K562 (cell line): ENCODE measurements around the gene PADI1. TPM values are rescaled to one million over a fixed set of nuclear protein-coding genes. Genes with fewer than 3 reads are reported as not detected.

Experiments
- ATAC-seq: fragments of 200-7000 bp; cut with Tn5 transposase; 3 replicates; pipeline ENCODE4 v1.9.1; 2020; ENCODE audit warnings: moderate library complexity
- BruUV-seq: library from RNA; stranded (reverse); fragments of 400-500 nt; replicated peaks from 2 replicates; lab custom pipeline; 2021; lab: Mats Ljungman, UMichigan
- CTCF ChIA-PET: fragments of 300-600 bp; formaldehyde crosslinking; extraction: SDS; loops from one replicate; lab custom pipeline; 2021; ENCODE audit warnings: low intra/inter-chr PET ratio; lab: Yijun Ruan, JAX
- POLR2A ChIA-PET: fragments of 300-600, 350-650 bp; sonication (Branson Sonifier 250); formaldehyde crosslinking; extraction: SDS; loops from one replicate; lab custom pipeline; 2021; ENCODE audit warnings: antibody characterized with exemption, inconsistent platforms; lab: Yijun Ruan, JAX
- DNase-seq, 4 experiments: peaks; one replicate each; pipeline versions ENCODE4 v3.0.0 to v3.0.0-alpha.2; 2011 to 2018; ENCODE audit warnings: low spot score in 3 of 4, mixed read lengths in 3 of 4; ENCODE audit errors: extremely low read depth in 1 of 4
- FAIRE-seq: peaks from 2 replicates; lab custom pipeline; 2011; peaks lifted over from hg19 to GRCh38; lab: Jason Lieb, UNC
- H2AFZ ChIP-seq: 2 replicates; pipeline ENCODE4 v1.6.0; 2011; ENCODE audit warnings: low read depth, low read length, control low read depth, inconsistent platforms
- H3K27ac ChIP-seq: fragments of 200-600 bp; 3 replicates; pipeline ENCODE4 v1.8.0; 2011; ENCODE audit warnings: low read depth, mild to moderate bottlenecking, control low read depth, inconsistent platforms, low read length, moderate library complexity, mixed read lengths; ENCODE audit errors: extremely low read depth
- H3K27me3 ChIP-seq, 2 experiments: fragments of 300-600 bp in 1 of 2; 2 replicates in 1 of 2; 3 replicates in 1 of 2; pipeline versions ENCODE4 v1.6.0 to v1.8.0; 2011; ENCODE audit warnings: inconsistent platforms in 2 of 2, low read length in 2 of 2, mild to moderate bottlenecking in 1 of 2, mixed read lengths in 1 of 2, moderate library complexity in 1 of 2; ENCODE audit not compliant: control insufficient read depth in 2 of 2, insufficient read depth in 2 of 2
- H3K36me3 ChIP-seq: fragments of 300-600 bp; 3 replicates; pipeline ENCODE4 v1.8.0; 2011; ENCODE audit warnings: mild to moderate bottlenecking, low read length, inconsistent platforms; ENCODE audit not compliant: control insufficient read depth, insufficient read depth
- H3K4me1 ChIP-seq, 2 experiments: fragments of 200-600 bp in 1 of 2; replicated peaks in 1 of 2; 2 replicates in 1 of 2; 3 replicates in 1 of 2; pipeline versions ENCODE4 v1.5.1 to v1.8.0; 2011; ENCODE audit warnings: inconsistent platforms in 2 of 2, low read length in 2 of 2, mild to moderate bottlenecking in 1 of 2, mixed read lengths in 1 of 2, moderate library complexity in 1 of 2; ENCODE audit not compliant: control insufficient read depth in 2 of 2, insufficient read depth in 2 of 2
- H3K4me2 ChIP-seq: 2 replicates; pipeline ENCODE4 v1.6.1; 2011; ENCODE audit warnings: low read length, control low read depth, inconsistent platforms, mixed read lengths; ENCODE audit not compliant: insufficient read depth
- H3K4me3 ChIP-seq: fragments of 200-600 bp; sonication (generic), shearing (Covaris generic); 2 replicates; pipeline ENCODE4 v1.5.1; 2016; ENCODE audit warnings: control low read depth, inconsistent platforms
- H3K79me2 ChIP-seq: fragments of 200-600 bp; 3 replicates; pipeline ENCODE4 v1.8.0; 2011; ENCODE audit warnings: low read length, inconsistent platforms; ENCODE audit not compliant: control insufficient read depth, insufficient read depth
- H3K9ac ChIP-seq, 2 experiments: 2 replicates each; pipeline versions ENCODE4 v1.6.0 to v1.6.1; 2011; ENCODE audit warnings: low read depth in 2 of 2, low read length in 2 of 2, control low read depth in 1 of 2, inconsistent platforms in 1 of 2, mild to moderate bottlenecking in 1 of 2, mixed read lengths in 1 of 2; ENCODE audit not compliant: insufficient read depth in 1 of 2
- H3K9me1 ChIP-seq: one replicate; pipeline ENCODE4 v1.6.0; 2011; ENCODE audit warnings: inconsistent platforms, mild to moderate bottlenecking, low read length, moderate library complexity; ENCODE audit not compliant: control insufficient read depth, insufficient read depth
- H3K9me3 ChIP-seq: replicated peaks from 2 replicates; pipeline ENCODE4 v1.5.1; 2011; ENCODE audit warnings: low read depth, low read length, inconsistent platforms; ENCODE audit not compliant: control insufficient read depth, insufficient read depth
- H4K20me1 ChIP-seq: replicated peaks from 2 replicates; pipeline ENCODE4 v1.6.1; 2011; ENCODE audit warnings: low read length, inconsistent platforms, mixed read lengths; ENCODE audit not compliant: control insufficient read depth, insufficient read depth
- CXXC5 ChIP-seq: fragments of 250-450 bp; sonication (Bioruptor Pico); IDR thresholded peaks from 2 replicates; pipeline ENCODE4 v1.8.0; 2022; ENCODE audit warnings: inconsistent platforms, mild to moderate bottlenecking, moderate library complexity
- ERF ChIP-seq: fragments of 450-650 bp; formaldehyde crosslinking; IDR thresholded peaks from 2 replicates; pipeline ENCODE4 v1.4.0; 2020; ENCODE audit warnings: mild to moderate bottlenecking, mixed read lengths
- MTA1 ChIP-seq: fragments of 450-650 bp; IDR thresholded peaks from 2 replicates; pipeline ENCODE4 v1.6.1; 2017; ENCODE audit warnings: borderline replicate concordance
- RAD21 ChIP-seq, 2 experiments: fragments of 250-450 bp in 1 of 2; fragments of 450-650 bp in 1 of 2; sonication (Bioruptor Pico) in 1 of 2; formaldehyde crosslinking in 1 of 2; IDR thresholded peaks in 1 of 2; conservative IDR thresholded peaks in 1 of 2; 2 replicates each; pipeline versions ENCODE4 v1.4.0 to v1.8.0; 2020 to 2022; ENCODE audit warnings: mild to moderate bottlenecking in 2 of 2, moderate library complexity in 1 of 2
- THRAP3 ChIP-seq: fragments of 450-650 bp; IDR thresholded peaks from 2 replicates; pipeline ENCODE4 v1.6.1; 2016; ENCODE audit warnings: mild to moderate bottlenecking, inconsistent platforms, borderline replicate concordance
- ZNF232 ChIP-seq: sonication (generic); formaldehyde crosslinking; IDR thresholded peaks from 2 replicates; pipeline ENCODE4 v1.8.0; 2022; ENCODE audit warnings: mild to moderate bottlenecking, missing genetic modification reagents
- ZNF24 ChIP-seq: fragments of 450-650 bp; IDR thresholded peaks from 2 replicates; pipeline ENCODE4 v1.6.1; 2016
- WGBS: fragments of 100-300 bp; shearing (Covaris generic); methylation state at CpG from one replicate; pipeline ENCODE4 v1.1.6; 2016; ENCODE audit warnings: low coverage, mixed read lengths; ENCODE audit not compliant: insufficient coverage; ENCODE audit errors: missing lambda C conversion rate; 5-methylcytosine and 5-hydroxymethylcytosine counted together
- in situ Hi-C: fragments of 300-500 bp; cut with MboI; formaldehyde crosslinking; loops from 4 replicates; pipeline ENCODE4 v1.15.0; 2018; ENCODE audit warnings: inconsistent platforms, mixed read lengths
- intact Hi-C: fragments of 100-400 bp; cut with micrococcal nuclease; formaldehyde crosslinking; loops from 2 replicates; pipeline ENCODE4 v1.14.2; 2022
- polyA plus RNA-seq, 8 experiments: library from polyadenylated mRNA; depleted of rRNA in 4 of 8; stranded (reverse) in 5 of 8; unstranded in 3 of 8; fragments of >200 nt; fragmentation: Nextera tagmentation in 2 of 8; fragmentation: Illumina TruSeq in 1 of 8; extraction: Ambion mirVana in 2 of 8; extraction: Trizol in 1 of 8; gene quantifications; 2 replicates each; pipeline versions ENCODE4 v1.2.1 to v1.2.3, GENCODE V29; 2011 to 2014; ENCODE audit warnings: inconsistent platforms in 1 of 8, missing spikeins in 1 of 8
- total RNA-seq, 7 experiments: library from RNA; depleted of rRNA in 6 of 7; stranded (reverse); fragments of >200 nt in 6 of 7; fragmentation: Illumina TruSeq in 2 of 7; extraction: Trizol in 2 of 7; gene quantifications; 2 replicates each; pipeline versions ENCODE4 v1.2.1 to v1.2.3, GENCODE V29; 2011 to 2021; ENCODE audit warnings: low replicate concordance in 1 of 7
- TF ChIP-seq, protein P1 (sequence below): IDR thresholded peaks from 2 replicates; pipeline ENCODE4 v1.6.1; 2011; ENCODE audit warnings: borderline replicate concordance, low read depth, mild to moderate bottlenecking, moderate library complexity, low read length; ENCODE audit not compliant: insufficient read depth, poor library complexity, severe bottlenecking
- TF ChIP-seq, protein P2 (sequence below), 3 experiments: IDR thresholded peaks in 2 of 3; conservative IDR thresholded peaks in 1 of 3; 2 replicates each; pipeline ENCODE4 v1.5.1; 2011 to 2012; ENCODE audit warnings: low read length in 3 of 3, mild to moderate bottlenecking in 3 of 3, control low read depth in 2 of 3, improper control_type of control experiment in 1 of 3, inconsistent platforms in 1 of 3, low read depth in 1 of 3, mixed read lengths in 1 of 3, moderate library complexity in 1 of 3; ENCODE audit not compliant: insufficient read depth in 2 of 3

PADI1 gene
- total and polyA plus RNA-seq, 9 of the 15 experiments (the other 6 are each of a cell fraction or from before 2014, with no cell fraction given), result not detected

- TF ChIP-seq ERF (CRISPR knock-in tag) (no peak), ZNF24 (no peak), ZNF232 (CRISPR knock-in tag) (no peak)
Observed at GRCh38 chr1:17258758-17259130, 53.8 kb downstream of the PADI1 start (continued).

- in situ Hi-C loops, result no loop called here
- H3K27me3 ChIP-seq, result peaks cover 9 to 60% of the 10 kb centered on the region in 2 experiments; a peak in 4 of 5 replicates
- ATAC-seq, result peak; percentile 88
- peak; percentile 32 to 53 (median 42) for DNase-seq
- CTCF ChIA-PET, result no interaction called here
- BruUV-seq, result no TSS peak
- intact Hi-C loops, result no loop called here
- H4K20me1 ChIP-seq, result peaks cover 9% of the 10 kb centered on the region
- H3K79me2 ChIP-seq, result no peaks in the 10 kb centered on the region
- WGBS, result 3% methylated on average over 24 of the region's 24 CpGs
- H3K27ac ChIP-seq, result no peak overlapping the region
- no peaks in the 10 kb centered on the region for H3K4me1 ChIP-seq
- no peaks in the 10 kb centered on the region for H3K36me3 ChIP-seq
- FAIRE-seq, result no peak
- H3K9ac ChIP-seq, result no peak overlapping the region
- H3K9me1 ChIP-seq, result no peaks in the 10 kb centered on the region
- H3K4me3 ChIP-seq, result no peak overlapping the region
- no peaks in the 10 kb centered on the region for H3K9me3 ChIP-seq
- no peak overlapping the region for H3K4me2 ChIP-seq
- POLR2A ChIA-PET, result interaction anchor here (1.2 to 1.4 kb wide), 2 partner anchors 9 to 12 kb away, joined by 4 to 6 read pairs; no protein-coding TSS in a partner anchor
- TF ChIP-seq CXXC5 (no peak), MTA1 (no peak), RAD21 (CRISPR knock-in tag; conservative IDR thresholded peaks at IDR 0.05 in 1 of 2, IDR thresholded peaks at IDR 0.05 in 1 of 2) (peak in 1 of 2 experiments; percentile 39; a peak in 2 of 4 replicates), THRAP3 (no peak)
- TF ChIP-seq, protein P1, sequence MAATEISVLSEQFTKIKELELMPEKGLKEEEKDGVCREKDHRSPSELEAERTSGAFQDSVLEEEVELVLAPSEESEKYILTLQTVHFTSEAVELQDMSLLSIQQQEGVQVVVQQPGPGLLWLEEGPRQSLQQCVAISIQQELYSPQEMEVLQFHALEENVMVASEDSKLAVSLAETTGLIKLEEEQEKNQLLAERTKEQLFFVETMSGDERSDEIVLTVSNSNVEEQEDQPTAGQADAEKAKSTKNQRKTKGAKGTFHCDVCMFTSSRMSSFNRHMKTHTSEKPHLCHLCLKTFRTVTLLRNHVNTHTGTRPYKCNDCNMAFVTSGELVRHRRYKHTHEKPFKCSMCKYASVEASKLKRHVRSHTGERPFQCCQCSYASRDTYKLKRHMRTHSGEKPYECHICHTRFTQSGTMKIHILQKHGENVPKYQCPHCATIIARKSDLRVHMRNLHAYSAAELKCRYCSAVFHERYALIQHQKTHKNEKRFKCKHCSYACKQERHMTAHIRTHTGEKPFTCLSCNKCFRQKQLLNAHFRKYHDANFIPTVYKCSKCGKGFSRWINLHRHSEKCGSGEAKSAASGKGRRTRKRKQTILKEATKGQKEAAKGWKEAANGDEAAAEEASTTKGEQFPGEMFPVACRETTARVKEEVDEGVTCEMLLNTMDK, result no peak
- TF ChIP-seq, protein P2, sequence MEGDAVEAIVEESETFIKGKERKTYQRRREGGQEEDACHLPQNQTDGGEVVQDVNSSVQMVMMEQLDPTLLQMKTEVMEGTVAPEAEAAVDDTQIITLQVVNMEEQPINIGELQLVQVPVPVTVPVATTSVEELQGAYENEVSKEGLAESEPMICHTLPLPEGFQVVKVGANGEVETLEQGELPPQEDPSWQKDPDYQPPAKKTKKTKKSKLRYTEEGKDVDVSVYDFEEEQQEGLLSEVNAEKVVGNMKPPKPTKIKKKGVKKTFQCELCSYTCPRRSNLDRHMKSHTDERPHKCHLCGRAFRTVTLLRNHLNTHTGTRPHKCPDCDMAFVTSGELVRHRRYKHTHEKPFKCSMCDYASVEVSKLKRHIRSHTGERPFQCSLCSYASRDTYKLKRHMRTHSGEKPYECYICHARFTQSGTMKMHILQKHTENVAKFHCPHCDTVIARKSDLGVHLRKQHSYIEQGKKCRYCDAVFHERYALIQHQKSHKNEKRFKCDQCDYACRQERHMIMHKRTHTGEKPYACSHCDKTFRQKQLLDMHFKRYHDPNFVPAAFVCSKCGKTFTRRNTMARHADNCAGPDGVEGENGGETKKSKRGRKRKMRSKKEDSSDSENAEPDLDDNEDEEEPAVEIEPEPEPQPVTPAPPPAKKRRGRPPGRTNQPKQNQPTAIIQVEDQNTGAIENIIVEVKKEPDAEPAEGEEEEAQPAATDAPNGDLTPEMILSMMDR (IDR thresholded peaks at IDR 0.05 in 2 of 3, conservative IDR thresholded peaks at IDR 0.05 in 1 of 3; ENCODE audit: insufficient read depth in 2 of 3, low read depth in 1 of 3, low read length in 3 of 3), result peak; percentile 29 to 40 (median 34); a peak in 4 of 6 replicates
- H2AFZ ChIP-seq, result no peak overlapping the region
Observed at GRCh38 chr1:17259233-17259873, 54.4 kb downstream of the PADI1 start.
